Activated CD8-positive, alpha-beta memory T cell treated with anti-CD3 and anti-CD28 coated beads for 4 hours (primary cell): ENCODE results near the gene TMEM108.

ENCODE experiments used
- DNase-seq, 2 donors: peaks; one replicate each; pipeline ENCODE4 v3.0.0-alpha.2; 2020; ENCODE audit warnings: low read depth in 2 of 2

Gene TMEM108

GRCh38 chr3:133418361-133418760, 380.2 kb downstream of the TMEM108 start:
- no peak for DNase-seq

GRCh38 chr3:133419151-133419909, 381.1 kb downstream of the TMEM108 start:
- DNase-seq: no peak

- DNase-seq: no peak
Observed at GRCh38 chr3:133424937-133425869, 387.0 kb downstream of the TMEM108 start.

- DNase-seq: no peak
Observed at GRCh38 chr3:133425898-133426297, 387.7 kb downstream of the TMEM108 start.

- no peak for DNase-seq
Observed at GRCh38 chr3:133426721-133427120, 388.5 kb downstream of the TMEM108 start.

GRCh38 chr3:133428552-133428951, 390.4 kb downstream of the TMEM108 start:
- no peak for DNase-seq

- no peak for DNase-seq
Observed at GRCh38 chr3:133429063-133429462, 390.9 kb downstream of the TMEM108 start.

- no peak for DNase-seq
Observed at GRCh38 chr3:133439563-133439962, 401.4 kb downstream of the TMEM108 start.

- DNase-seq: no peak
Observed at GRCh38 chr3:133440652-133441051, 402.5 kb downstream of the TMEM108 start.

GRCh38 chr3:133441867-133442270, 403.7 kb downstream of the TMEM108 start:
- DNase-seq: no peak

GRCh38 chr3:133442518-133442917, 404.3 kb downstream of the TMEM108 start:
- DNase-seq: no peak

- no peak for DNase-seq
Observed at GRCh38 chr3:133443649-133444422, 405.6 kb downstream of the TMEM108 start.

- DNase-seq: no peak
Observed at GRCh38 chr3:133444423-133444774, 406.2 kb downstream of the TMEM108 start.

- DNase-seq: no peak
Observed at GRCh38 chr3:133445108-133445507, 406.9 kb downstream of the TMEM108 start.
